Measurements from ENCODE around the gene STK39.

STK39 gene

GRCh38 chr2:167955264-167955906, 292.0 kb downstream of the STK39 start:
- no peak for DNase-seq (ENCODE audit: low read depth)

GRCh38 chr2:167954495-167954894, 292.9 kb downstream of the STK39 start:
- no peak for DNase-seq (ENCODE audit: low read depth)

GRCh38 chr2:167953776-167954175, 293.6 kb downstream of the STK39 start:
- no peak for DNase-seq (ENCODE audit: low read depth)

- DNase-seq (ENCODE audit: low read depth): no peak
Measured at GRCh38 chr2:167950571-167950970, 296.8 kb downstream of the STK39 start.

GRCh38 chr2:167946441-167946841, 301.0 kb downstream of the STK39 start:
- no peak for DNase-seq (ENCODE audit: low read depth)

- no peak for DNase-seq (ENCODE audit: low read depth)
Measured at GRCh38 chr2:167945660-167946368, 301.6 kb downstream of the STK39 start.

- DNase-seq (ENCODE audit: low read depth): no peak
Measured at GRCh38 chr2:167944825-167945659, 302.4 kb downstream of the STK39 start.

GRCh38 chr2:167943897-167944296, 303.5 kb downstream of the STK39 start:
- DNase-seq (ENCODE audit: low read depth): no peak

- DNase-seq (ENCODE audit: low read depth): no peak
Measured at GRCh38 chr2:167943368-167943767, 304.0 kb downstream of the STK39 start.

GRCh38 chr2:167942366-167943081, 304.9 kb downstream of the STK39 start:
- DNase-seq (ENCODE audit: low read depth): no peak

- no peak for DNase-seq (ENCODE audit: low read depth)
Measured at GRCh38 chr2:167941604-167942003, 305.8 kb downstream of the STK39 start.

- no peak for DNase-seq (ENCODE audit: low read depth)
Measured at GRCh38 chr2:167940734-167941507, 306.5 kb downstream of the STK39 start.

- DNase-seq (ENCODE audit: low read depth): no peak
Measured at GRCh38 chr2:167940346-167940725, 307.1 kb downstream of the STK39 start.

- DNase-seq (ENCODE audit: low read depth): no peak
Measured at GRCh38 chr2:167939514-167940345, 307.7 kb downstream of the STK39 start.

GRCh38 chr2:167937403-167937802, 310.0 kb downstream of the STK39 start:
- no peak for DNase-seq (ENCODE audit: low read depth)

GRCh38 chr2:167935803-167936110, 311.6 kb downstream of the STK39 start:
- DNase-seq (ENCODE audit: low read depth): no peak

GRCh38 chr2:167933097-167933814, 314.1 kb downstream of the STK39 start:
- DNase-seq (ENCODE audit: low read depth): no peak

GRCh38 chr2:167932123-167932693, 315.2 kb downstream of the STK39 start:
- DNase-seq (ENCODE audit: low read depth): no peak

GRCh38 chr2:167929484-167929883, 317.9 kb downstream of the STK39 start:
- no peak for DNase-seq (ENCODE audit: low read depth)

GRCh38 chr2:167928434-167928833, 319.0 kb downstream of the STK39 start:
- DNase-seq (ENCODE audit: low read depth): no peak

Data from stimulated activated CD4-positive, alpha-beta T cell treated with anti-CD3 and anti-CD28 coated beads, Interleukin-2, amount 100 ng/mL, for 4 hours (primary cell).